ENCODE measurements around the gene NOL4L.

- TF ChIP-seq CTCF (IDR thresholded peaks at IDR 0.05) (no peak), POLR2A (IDR thresholded peaks at IDR 0.05) (no peak)
These were observed 110.5 kb downstream of the NOL4L start for GRCh38 chr20:32474717-32474966.
